OCI-LY3 (cell line): ENCODE results near the gene PNPLA2.

Source experiments
- H2AFZ ChIP-seq: fragments of 200-600, 300-600 bp; shearing (Covaris generic); 2 replicates; pipeline ENCODE4 v1.6.0; 2014; ENCODE audit warnings: antibody characterized with exemption, low read depth, low read length
- H3K27ac ChIP-seq: fragments of 200-600, 300-600 bp; sonication (generic); 2 replicates; pipeline ENCODE4 v1.5.1; 2014; ENCODE audit warnings: mild to moderate bottlenecking, low read length, moderate library complexity, mixed read lengths
- H3K27me3 ChIP-seq: fragments of 200-600, 300-600 bp; sonication (generic); 2 replicates; pipeline ENCODE4 v1.6.1; 2014; ENCODE audit warnings: low read depth, low read length, mixed read lengths
- H3K36me3 ChIP-seq: fragments of 200-600, 300-600 bp; sonication (generic); replicated peaks from 2 replicates; pipeline ENCODE3; 2014; ENCODE audit warnings: low read depth, low read length, mixed read lengths
- H3K4me1 ChIP-seq: fragments of 300-600, 200-600 bp; sonication (generic); 2 replicates; pipeline ENCODE4 v1.6.1; 2014; ENCODE audit warnings: low read length, mixed read lengths
- H3K4me2 ChIP-seq: fragments of 200-600, 300-600 bp; sonication (generic); 2 replicates; pipeline ENCODE4 v1.6.1; 2014; ENCODE audit warnings: low read length, mixed read lengths
- H3K4me3 ChIP-seq: fragments of 300-600, 200-600 bp; sonication (generic); 2 replicates; pipeline ENCODE4 v1.5.1; 2014; ENCODE audit warnings: antibody characterized with exemption, mild to moderate bottlenecking, low read length, moderate library complexity
- H3K79me2 ChIP-seq: fragments of 300-600, 200-600 bp; shearing (Covaris generic); 2 replicates; pipeline ENCODE4 v1.6.1; 2014; ENCODE audit warnings: mild to moderate bottlenecking, low read length, mixed read lengths
- H3K9ac ChIP-seq: fragments of 300-600, 200-600 bp; shearing (Covaris generic); 2 replicates; pipeline ENCODE4 v1.6.0; 2014; ENCODE audit warnings: mild to moderate bottlenecking, low read length, moderate library complexity
- H3K9me3 ChIP-seq: fragments of 200-600, 300-600 bp; shearing (Covaris generic); 2 replicates; pipeline ENCODE4 v1.6.1; 2014; ENCODE audit warnings: low read length, mixed read lengths; ENCODE audit not compliant: insufficient read depth
- H4K20me1 ChIP-seq: fragments of 200-600, 300-600 bp; sonication (generic); 2 replicates; pipeline ENCODE4 v1.6.1; 2016; ENCODE audit warnings: low read length, mixed read lengths; ENCODE audit not compliant: insufficient read depth
- CTCF ChIP-seq: fragments of 200-600, 300-600 bp; sonication (generic); IDR thresholded peaks from 2 replicates; pipeline ENCODE4 v1.5.1; 2014; ENCODE audit warnings: antibody characterized with exemption, low read length, low read depth
- EZH2phosphoT487 ChIP-seq: fragments of 200-600 bp; shearing (Covaris generic); IDR thresholded peaks from 2 replicates; pipeline ENCODE4 v1.6.1; 2018; ENCODE audit warnings: antibody characterized with exemption, mixed run types, low read depth

The PNPLA2 gene

GRCh38 chr11:865462-866430, 47.0 kb downstream of the PNPLA2 start:
- H3K9me3 ChIP-seq: no peaks in the 10 kb centered on the region
- no peak overlapping the region for H3K9ac ChIP-seq
- no peak overlapping the region for H3K4me3 ChIP-seq
- no peak overlapping the region for H3K4me2 ChIP-seq
- H4K20me1 ChIP-seq: no peaks in the 10 kb centered on the region
- H3K79me2 ChIP-seq: no peaks in the 10 kb centered on the region
- H3K36me3 ChIP-seq: no peaks in the 10 kb centered on the region
- H3K27me3 ChIP-seq: no peaks in the 10 kb centered on the region
- H3K27ac ChIP-seq: no peak overlapping the region
- no peaks in the 10 kb centered on the region for H3K4me1 ChIP-seq
- TF ChIP-seq EZH2phosphoT487 (no peak), CTCF (no peak)
- H2AFZ ChIP-seq: no peak overlapping the region

GRCh38 chr11:866481-866880, 47.8 kb downstream of the PNPLA2 start:
- Histone ChIP-seq H3K4me3 (no peak overlapping the region), H2AFZ (no peak overlapping the region), H3K9ac (no peak overlapping the region), H3K36me3 (no peaks in the 10 kb centered on the region), H3K27me3 (no peaks in the 10 kb centered on the region), H3K79me2 (no peaks in the 10 kb centered on the region), H3K4me2 (no peak overlapping the region), H3K9me3 (no peaks in the 10 kb centered on the region), H4K20me1 (no peaks in the 10 kb centered on the region), H3K4me1 (no peaks in the 10 kb centered on the region), H3K27ac (no peak overlapping the region)
- TF ChIP-seq EZH2phosphoT487 (no peak), CTCF (no peak)

GRCh38 chr11:867856-868358, 49.2 kb downstream of the PNPLA2 start:
- Histone ChIP-seq H3K4me2 (no peak overlapping the region), H4K20me1 (peaks cover 3% of the 10 kb centered on the region; the same call in 1 of the 2 replicates), H3K4me1 (no peaks in the 10 kb centered on the region), H2AFZ (no peak overlapping the region), H3K4me3 (no peak overlapping the region), H3K9me3 (no peaks in the 10 kb centered on the region), H3K27me3 (no peaks in the 10 kb centered on the region), H3K27ac (no peak overlapping the region), H3K79me2 (no peaks in the 10 kb centered on the region), H3K36me3 (no peaks in the 10 kb centered on the region), H3K9ac (no peak overlapping the region)
- TF ChIP-seq EZH2phosphoT487 (no peak), CTCF (no peak)

- peaks cover 3% of the 10 kb centered on the region; the same call in 1 of the 2 replicates for H4K20me1 ChIP-seq
- H3K9ac ChIP-seq: no peak overlapping the region
- no peak overlapping the region for H3K27ac ChIP-seq
- no peak for TF ChIP-seq EZH2phosphoT487
- no peak for TF ChIP-seq CTCF
- H2AFZ ChIP-seq: no peak overlapping the region
- no peak overlapping the region for H3K4me2 ChIP-seq
- H3K4me3 ChIP-seq: no peak overlapping the region
- no peaks in the 10 kb centered on the region for H3K9me3 ChIP-seq
- H3K79me2 ChIP-seq: no peaks in the 10 kb centered on the region
- no peaks in the 10 kb centered on the region for H3K27me3 ChIP-seq
- no peaks in the 10 kb centered on the region for H3K36me3 ChIP-seq
- no peaks in the 10 kb centered on the region for H3K4me1 ChIP-seq
Measured at GRCh38 chr11:868394-868793, 49.7 kb downstream of the PNPLA2 start.
